NT2/D1 (cell line): ENCODE measurements around the gene EGLN1.

Experiments
- SUZ12 ChIP-seq: IDR thresholded peaks from 2 replicates; pipeline ENCODE4 v1.6.1; 2011; ENCODE audit not compliant: insufficient read length, insufficient read depth; ENCODE audit errors: extremely low read depth
- YY1 ChIP-seq: IDR thresholded peaks from 2 replicates; pipeline ENCODE4 v1.6.1; 2011; ENCODE audit not compliant: insufficient read length, insufficient read depth

DNA sequence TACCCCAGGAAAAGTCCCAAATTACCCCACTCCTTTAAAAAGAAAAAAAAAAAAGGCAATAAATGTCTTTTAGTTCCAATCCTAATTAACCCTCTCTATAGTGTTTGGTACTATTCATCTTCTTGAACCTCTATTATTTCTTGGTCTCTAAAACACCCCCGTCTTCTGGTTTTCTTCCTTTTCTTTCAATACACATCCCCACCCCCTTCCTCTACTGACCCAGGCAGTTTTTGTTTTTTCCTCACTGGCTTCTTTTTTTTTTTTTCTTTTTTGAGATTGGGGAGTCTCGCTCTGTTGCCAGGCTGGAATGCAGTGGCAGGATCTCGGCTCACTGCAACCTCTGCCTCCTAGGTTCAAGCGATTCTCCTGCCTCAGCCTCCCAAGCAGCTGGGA is 26.1 kb downstream of the EGLN1 start:
- TF ChIP-seq YY1 (no peak), SUZ12 (no peak)
